ENCODE data around the gene EPHA2.

GRCh38 chr1:16111771-16112595 is 43.9 kb downstream of the EPHA2 start:
- TF ChIP-seq, protein P1, sequence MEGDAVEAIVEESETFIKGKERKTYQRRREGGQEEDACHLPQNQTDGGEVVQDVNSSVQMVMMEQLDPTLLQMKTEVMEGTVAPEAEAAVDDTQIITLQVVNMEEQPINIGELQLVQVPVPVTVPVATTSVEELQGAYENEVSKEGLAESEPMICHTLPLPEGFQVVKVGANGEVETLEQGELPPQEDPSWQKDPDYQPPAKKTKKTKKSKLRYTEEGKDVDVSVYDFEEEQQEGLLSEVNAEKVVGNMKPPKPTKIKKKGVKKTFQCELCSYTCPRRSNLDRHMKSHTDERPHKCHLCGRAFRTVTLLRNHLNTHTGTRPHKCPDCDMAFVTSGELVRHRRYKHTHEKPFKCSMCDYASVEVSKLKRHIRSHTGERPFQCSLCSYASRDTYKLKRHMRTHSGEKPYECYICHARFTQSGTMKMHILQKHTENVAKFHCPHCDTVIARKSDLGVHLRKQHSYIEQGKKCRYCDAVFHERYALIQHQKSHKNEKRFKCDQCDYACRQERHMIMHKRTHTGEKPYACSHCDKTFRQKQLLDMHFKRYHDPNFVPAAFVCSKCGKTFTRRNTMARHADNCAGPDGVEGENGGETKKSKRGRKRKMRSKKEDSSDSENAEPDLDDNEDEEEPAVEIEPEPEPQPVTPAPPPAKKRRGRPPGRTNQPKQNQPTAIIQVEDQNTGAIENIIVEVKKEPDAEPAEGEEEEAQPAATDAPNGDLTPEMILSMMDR (IDR thresholded peaks at IDR 0.05): no peak
- no peak for TF ChIP-seq POLR2AphosphoS5 (IDR thresholded peaks at IDR 0.05; ENCODE audit: low read depth, low read length)
- TF ChIP-seq REST (IDR thresholded peaks at IDR 0.05; ENCODE audit: insufficient read depth in 1 of 2, low read depth in 2 of 2, low read length in 1 of 2): no peak
- TF ChIP-seq SIN3A (IDR thresholded peaks at IDR 0.05; ENCODE audit: borderline replicate concordance, insufficient read depth, low read depth, low read length): no peak
